Ascending aorta (tissue), 2 donors: ENCODE measurements around the gene THAP2. TPM values are rescaled to one million over a fixed set of nuclear protein-coding genes. Genes with fewer than 3 reads are reported as not detected.
"Not testable (repeated sequence)": the region's sequence is repeated elsewhere in the genome, so short reads cannot be mapped to it uniquely, and the experiment has no call there.

Source experiments
- DNase-seq, 2 donors: peaks; one replicate each; pipeline ENCODE4 v3.0.0-alpha.2; 2019; ENCODE audit warnings: low spot score in 2 of 2
- H3K27ac ChIP-seq, 2 donors: fragments of 200-600 bp; sonication (generic); one replicate each; pipeline ENCODE4 v1.5.1; 2016 to 2017; ENCODE audit warnings: mild to moderate bottlenecking in 1 of 2
- H3K27me3 ChIP-seq: fragments of 200-600 bp; sonication (generic); one replicate; pipeline ENCODE4 v1.5.1; 2017
- H3K36me3 ChIP-seq, 2 donors: fragments of 200-600 bp; sonication (generic); one replicate each; pipeline ENCODE4 v1.5.1; 2016
- H3K4me1 ChIP-seq, 2 donors: fragments of 200-600 bp; sonication (generic); one replicate each; pipeline ENCODE4 v1.5.1; 2016 to 2017; ENCODE audit warnings: mild to moderate bottlenecking in 1 of 2
- H3K4me3 ChIP-seq, 2 donors: fragments of 200-600 bp; sonication (generic); one replicate each; pipeline ENCODE4 v1.5.1; 2016 to 2017; ENCODE audit warnings: mild to moderate bottlenecking in 1 of 2
- H3K9me3 ChIP-seq, 2 donors: fragments of 200-600 bp; sonication (generic); one replicate each; pipeline ENCODE4 v1.5.1; 2016
- intact Hi-C: fragments of 100-400 bp; cut with DNase I; formaldehyde crosslinking; loops from one replicate; pipeline ENCODE4 v1.15.1; 2023
- total RNA-seq: library from RNA; depleted of rRNA; stranded (reverse); fragments of >200 nt; gene quantifications from one replicate; pipeline ENCODE4 v1.1.0, GENCODE V29; 2016
- TF ChIP-seq, protein P1 (sequence below), 3 experiments: fragments of 200-600 bp in 2 of 3; fragments of 450-650 bp in 1 of 3; sonication (generic) in 2 of 3; IDR thresholded peaks; one replicate each; pipeline ENCODE4 v1.5.1; 2016 to 2019; ENCODE audit warnings: antibody characterized with exemption in 3 of 3, mild to moderate bottlenecking in 1 of 3, moderate library complexity in 1 of 3

The THAP2 gene
- total RNA-seq, 1 donor from 2014 or later, result 2.6 TPM

DNA sequence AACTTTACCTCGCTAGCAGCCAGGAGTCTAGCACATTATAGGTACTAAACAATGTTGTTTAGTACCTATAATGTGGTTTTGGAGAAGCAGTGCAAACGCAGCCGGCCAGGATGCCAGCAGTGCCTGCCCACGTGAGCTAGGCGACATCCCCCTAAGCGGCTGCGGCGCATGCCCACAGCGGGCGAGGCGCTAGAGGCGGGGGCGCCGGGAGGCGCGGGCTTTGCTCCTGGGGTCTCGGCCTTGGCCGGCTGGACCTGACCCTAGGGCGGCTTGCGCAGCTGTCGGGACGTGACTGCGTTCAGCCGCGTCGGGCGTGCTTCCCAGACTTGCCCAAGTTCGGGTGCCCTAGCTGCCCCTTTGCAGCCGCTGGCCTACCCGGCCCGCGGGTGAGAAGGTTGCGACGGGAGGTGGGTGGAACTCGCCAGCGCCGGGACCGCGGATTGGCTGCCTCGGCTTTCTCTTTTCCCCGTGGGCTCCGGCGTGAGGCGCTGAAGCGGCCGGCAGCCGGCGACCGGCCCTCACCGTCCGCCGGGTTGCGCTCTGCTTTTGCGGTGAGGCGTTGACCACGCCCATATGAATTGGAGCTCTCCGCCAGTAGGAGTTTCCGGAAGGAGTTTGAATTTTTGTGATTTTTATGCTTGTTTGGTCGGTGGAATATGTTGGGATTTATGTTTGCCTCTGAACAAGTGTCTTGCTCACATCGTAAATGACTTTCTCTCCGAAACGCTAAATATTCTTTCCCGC is 22.0 kb downstream of the THAP2 start, which contains the start of gene TMEM19:
Gene TMEM19 (plus strand): TSS at position 169 of the 744 bp plus-strand sequence. CDS start 599 bp downstream, outside the sequence.
- H3K27me3 ChIP-seq, result no peaks in the 10 kb centered on the region
- TF ChIP-seq, protein P1, sequence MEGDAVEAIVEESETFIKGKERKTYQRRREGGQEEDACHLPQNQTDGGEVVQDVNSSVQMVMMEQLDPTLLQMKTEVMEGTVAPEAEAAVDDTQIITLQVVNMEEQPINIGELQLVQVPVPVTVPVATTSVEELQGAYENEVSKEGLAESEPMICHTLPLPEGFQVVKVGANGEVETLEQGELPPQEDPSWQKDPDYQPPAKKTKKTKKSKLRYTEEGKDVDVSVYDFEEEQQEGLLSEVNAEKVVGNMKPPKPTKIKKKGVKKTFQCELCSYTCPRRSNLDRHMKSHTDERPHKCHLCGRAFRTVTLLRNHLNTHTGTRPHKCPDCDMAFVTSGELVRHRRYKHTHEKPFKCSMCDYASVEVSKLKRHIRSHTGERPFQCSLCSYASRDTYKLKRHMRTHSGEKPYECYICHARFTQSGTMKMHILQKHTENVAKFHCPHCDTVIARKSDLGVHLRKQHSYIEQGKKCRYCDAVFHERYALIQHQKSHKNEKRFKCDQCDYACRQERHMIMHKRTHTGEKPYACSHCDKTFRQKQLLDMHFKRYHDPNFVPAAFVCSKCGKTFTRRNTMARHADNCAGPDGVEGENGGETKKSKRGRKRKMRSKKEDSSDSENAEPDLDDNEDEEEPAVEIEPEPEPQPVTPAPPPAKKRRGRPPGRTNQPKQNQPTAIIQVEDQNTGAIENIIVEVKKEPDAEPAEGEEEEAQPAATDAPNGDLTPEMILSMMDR (IDR thresholded peaks at IDR 0.05), result peak in 1 of 3 experiments; percentile 38
- H3K4me3 ChIP-seq, result peak within 1 kb of the TSS; percentile 68 to 92
- no peaks in the 10 kb centered on the region for H3K36me3 ChIP-seq
- H3K4me1 ChIP-seq, result peaks cover 0 to 10% of the 10 kb centered on the region in 2 donors
- intact Hi-C loops, result loop anchor here (1.0 to 5.0 kb wide), 3 partner anchors 23 to 156 kb away; partner anchors contain the start of genes RAB21 and ZFC3H1
- H3K9me3 ChIP-seq, result no peaks in the 10 kb centered on the region
- DNase-seq, result peak; percentile 69 to 93
- peak within 1 kb of the TSS; percentile 73 to 81 for H3K27ac ChIP-seq

GRCh38 chr12:71686658-71687025 is 22.5 kb downstream of the THAP2 start:
- H3K27ac ChIP-seq, result peak overlapping the region; percentile 73 to 81
- no peaks in the 10 kb centered on the region for H3K27me3 ChIP-seq
- no peaks in the 10 kb centered on the region for H3K36me3 ChIP-seq
- TF ChIP-seq, protein P1 (IDR thresholded peaks at IDR 0.05), result no peak
- DNase-seq, result no peak
- H3K4me1 ChIP-seq, result peaks cover 0 to 10% of the 10 kb centered on the region in 2 donors
- peak overlapping the region; percentile 68 to 92 for H3K4me3 ChIP-seq
- no peaks in the 10 kb centered on the region for H3K9me3 ChIP-seq
- intact Hi-C loops, result loop anchor here (1.0 to 5.0 kb wide), 3 partner anchors 23 to 156 kb away; partner anchors contain the start of genes RAB21 and ZFC3H1

DNA sequence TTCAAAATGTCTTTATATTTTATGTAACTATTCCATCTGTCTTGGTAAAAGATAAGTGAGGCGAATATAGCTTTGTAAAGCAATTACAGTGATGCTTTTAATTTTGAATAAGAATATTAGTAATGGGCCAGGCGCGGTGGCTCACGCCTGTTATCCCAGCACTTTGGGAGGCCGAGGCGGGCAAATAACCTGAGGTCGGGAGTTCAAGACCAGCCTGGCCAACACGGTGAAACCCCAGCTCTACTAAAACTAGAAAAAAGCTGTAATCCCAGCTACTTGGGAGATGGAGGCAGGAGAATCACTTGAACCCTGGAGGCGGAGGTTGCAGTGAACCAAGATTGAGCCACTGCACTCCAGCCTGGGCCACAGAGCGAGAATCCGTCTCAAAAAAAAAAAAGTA is 23.1 kb downstream of the THAP2 start:
- Histone ChIP-seq H3K27ac (peak overlapping the region in 1 of 2 donors; percentile 30), H3K4me3 (peak overlapping the region; percentile 68 to 92)
- not testable (repeated sequence) for H3K36me3 ChIP-seq, H3K27me3 ChIP-seq, DNase-seq, H3K4me1 ChIP-seq, H3K9me3 ChIP-seq
- intact Hi-C loops, result loop anchor here (2.0 to 5.0 kb wide), 2 partner anchors 68 to 155 kb away; partner anchors contain the start of gene RAB21

- no peaks in the 10 kb centered on the region for H3K27me3 ChIP-seq
- H3K9me3 ChIP-seq, result no peaks in the 10 kb centered on the region
- no peak overlapping the region for H3K27ac ChIP-seq
- intact Hi-C loops, result loop anchor here (5.0 kb wide), 1 partner anchor 153 kb away; no protein-coding TSS in a partner anchor
- no peak overlapping the region for H3K4me3 ChIP-seq
- no peak for DNase-seq
- TF ChIP-seq, protein P1 (IDR thresholded peaks at IDR 0.05), result no peak
- H3K4me1 ChIP-seq, result peaks cover 0 to 10% of the 10 kb centered on the region in 2 donors
- no peaks in the 10 kb centered on the region for H3K36me3 ChIP-seq
Observed at GRCh38 chr12:71688961-71689570, 25.0 kb downstream of the THAP2 start.

- Histone ChIP-seq H3K27me3 (no peaks in the 10 kb centered on the region), H3K4me1 (peaks cover 0 to 13% of the 10 kb centered on the region in 2 donors), H3K36me3 (no peaks in the 10 kb centered on the region), H3K9me3 (no peaks in the 10 kb centered on the region), H3K27ac (no peak overlapping the region), H3K4me3 (no peak overlapping the region)
- TF ChIP-seq, protein P1 (IDR thresholded peaks at IDR 0.05), result no peak
- no peak for DNase-seq
- intact Hi-C loops, result no loop called here
Observed at GRCh38 chr12:71691504-71692129, 27.5 kb downstream of the THAP2 start.
